Mesendoderm (in vitro differentiated cells): ENCODE data around the gene MYOZ2.

Source experiments
- DNase-seq: peaks from one replicate; pipeline ENCODE4 v3.0.0; 2013
- H2AK5ac ChIP-seq: 2 replicates; pipeline ENCODE4 v1.6.1; 2013; ENCODE audit warnings: low read length, inconsistent platforms
- H2BK120ac ChIP-seq: 2 replicates; pipeline ENCODE4 v1.6.1; 2013; ENCODE audit warnings: low read depth, mild to moderate bottlenecking, low read length, moderate library complexity, mixed read lengths
- H2BK15ac ChIP-seq: replicated peaks from 2 replicates; pipeline ENCODE4 v1.6.1; 2013; ENCODE audit warnings: low read depth, mild to moderate bottlenecking, moderate library complexity
- H2BK5ac ChIP-seq: 2 replicates; pipeline ENCODE4 v1.6.1; 2013; ENCODE audit warnings: low read length, inconsistent platforms
- H3K18ac ChIP-seq: 2 replicates; pipeline ENCODE4 v1.6.1; 2013; ENCODE audit warnings: mild to moderate bottlenecking, low read length, mixed read lengths
- H3K23ac ChIP-seq: one replicate; pipeline ENCODE4 v1.6.1; 2013; ENCODE audit warnings: low read length
- H3K27ac ChIP-seq: 2 replicates; pipeline ENCODE4 v1.5.1; 2013; ENCODE audit warnings: low read depth, mild to moderate bottlenecking, inconsistent platforms, low read length, moderate library complexity
- H3K27me3 ChIP-seq: 2 replicates; pipeline ENCODE4 v1.6.1; 2013; ENCODE audit warnings: low read length, control low read depth, mild to moderate bottlenecking, inconsistent platforms; ENCODE audit not compliant: insufficient read depth, poor library complexity
- H3K36me3 ChIP-seq: 2 replicates; pipeline ENCODE4 v1.6.1; 2013; ENCODE audit warnings: low read length, inconsistent platforms; ENCODE audit not compliant: control insufficient read depth, insufficient read depth
- H3K4ac ChIP-seq: one replicate; pipeline ENCODE4 v1.6.1; 2013; ENCODE audit warnings: low read depth, mild to moderate bottlenecking, low read length, moderate library complexity
- H3K4me1 ChIP-seq: 2 replicates; pipeline ENCODE4 v1.6.1; 2013; ENCODE audit warnings: low read depth, low read length, inconsistent platforms; ENCODE audit not compliant: control insufficient read depth
- H3K4me2 ChIP-seq: 2 replicates; pipeline ENCODE4 v1.6.1; 2013; ENCODE audit warnings: low read length
- H3K4me3 ChIP-seq: 2 replicates; pipeline ENCODE4 v1.5.1; 2013; ENCODE audit warnings: mild to moderate bottlenecking, low read length
- H3K56ac ChIP-seq: one replicate; pipeline ENCODE4 v1.6.1; 2013; ENCODE audit warnings: low read length
- H3K79me1 ChIP-seq: 2 replicates; pipeline ENCODE4 v1.6.1; 2013; ENCODE audit warnings: low read length, inconsistent platforms
- H3K79me2 ChIP-seq: 2 replicates; pipeline ENCODE4 v1.6.1; 2013; ENCODE audit warnings: mild to moderate bottlenecking, low read length; ENCODE audit not compliant: control insufficient read depth, insufficient read depth
- H3K9ac ChIP-seq: 2 replicates; pipeline ENCODE4 v1.6.1; 2013; ENCODE audit warnings: low read length, inconsistent platforms
- H4K5ac ChIP-seq: one replicate; pipeline ENCODE4 v1.6.1; 2013; ENCODE audit warnings: low read length
- H4K8ac ChIP-seq: one replicate; pipeline ENCODE4 v1.6.1; 2013; ENCODE audit warnings: low read depth, mild to moderate bottlenecking, control low read depth, low read length, moderate library complexity
- WGBS: extraction: QIAGEN DNeasy Blood & Tissue Kit; methylation state at CpG from one replicate; pipeline ENCODE4 v1.1.7; 2013; ENCODE audit warnings: low lambda C conversion rate, missing lambda C conversion rate; ENCODE audit not compliant: insufficient coverage; ENCODE audit errors: extremely low coverage; 5-methylcytosine and 5-hydroxymethylcytosine counted together

MYOZ2 gene

GRCh38 chr4:119106036-119107000 lies 29.3 kb upstream of the MYOZ2 start:
- WGBS, result no CpG with 5 or more reads among the region's 4 CpGs
- Histone ChIP-seq H3K27ac (no peak overlapping the region), H3K79me1 (no peaks in the 10 kb centered on the region), H3K4me2 (no peak overlapping the region), H3K79me2 (no peaks in the 10 kb centered on the region), H2BK15ac (no peak overlapping the region), H3K4ac (no peak overlapping the region), H2BK5ac (no peak overlapping the region), H2BK120ac (no peak overlapping the region), H3K4me3 (no peak overlapping the region), H3K27me3 (no peaks in the 10 kb centered on the region), H3K4me1 (no peaks in the 10 kb centered on the region), H4K8ac (no peak overlapping the region), H2AK5ac (no peak overlapping the region), H3K56ac (no peak overlapping the region), H4K5ac (no peak overlapping the region), H3K18ac (no peak overlapping the region), H3K36me3 (no peaks in the 10 kb centered on the region), H3K9ac (no peak overlapping the region), H3K23ac (no peak overlapping the region)
- DNase-seq, result no peak

GRCh38 chr4:119110121-119110520 lies 25.5 kb upstream of the MYOZ2 start:
- Histone ChIP-seq H4K5ac (no peak overlapping the region), H2AK5ac (no peak overlapping the region), H3K4ac (no peak overlapping the region), H3K18ac (no peak overlapping the region), H2BK15ac (no peak overlapping the region), H3K27me3 (no peaks in the 10 kb centered on the region), H3K79me1 (no peaks in the 10 kb centered on the region), H3K27ac (no peak overlapping the region), H3K23ac (no peak overlapping the region), H4K8ac (no peak overlapping the region), H3K79me2 (no peaks in the 10 kb centered on the region), H3K56ac (no peak overlapping the region), H2BK120ac (no peak overlapping the region), H3K9ac (no peak overlapping the region), H3K4me3 (no peak overlapping the region), H2BK5ac (no peak overlapping the region), H3K36me3 (no peaks in the 10 kb centered on the region), H3K4me1 (no peaks in the 10 kb centered on the region), H3K4me2 (no peak overlapping the region)
- WGBS, result no CpG with 5 or more reads among the region's 2 CpGs
- no peak for DNase-seq

- Histone ChIP-seq H3K36me3 (no peaks in the 10 kb centered on the region), H3K4me1 (no peaks in the 10 kb centered on the region), H3K79me1 (no peaks in the 10 kb centered on the region), H3K23ac (no peak overlapping the region), H3K9ac (no peak overlapping the region), H3K79me2 (no peaks in the 10 kb centered on the region), H3K4me3 (no peak overlapping the region), H3K18ac (no peak overlapping the region), H3K27ac (no peak overlapping the region), H4K8ac (no peak overlapping the region), H2AK5ac (no peak overlapping the region), H2BK5ac (no peak overlapping the region), H4K5ac (no peak overlapping the region), H3K56ac (no peak overlapping the region), H3K27me3 (no peaks in the 10 kb centered on the region), H3K4me2 (no peak overlapping the region), H3K4ac (no peak overlapping the region), H2BK15ac (no peak overlapping the region), H2BK120ac (no peak overlapping the region)
- DNase-seq, result no peak
Measured at GRCh38 chr4:119111296-119111695, 24.3 kb upstream of the MYOZ2 start.

- Histone ChIP-seq H3K4ac (no peak overlapping the region), H2BK5ac (no peak overlapping the region), H2BK120ac (no peak overlapping the region)
Measured at GRCh38 chr4:119113033-119113655, 22.5 kb upstream of the MYOZ2 start.

GRCh38 chr4:119116021-119116420 lies 19.6 kb upstream of the MYOZ2 start:
- no peak overlapping the region for H3K4me3 ChIP-seq
- no peak overlapping the region for H3K27ac ChIP-seq
- no peaks in the 10 kb centered on the region for H3K27me3 ChIP-seq
- no CpG with 5 or more reads among the region's 4 CpGs for WGBS
- H3K36me3 ChIP-seq, result no peaks in the 10 kb centered on the region
- H2BK15ac ChIP-seq, result no peak overlapping the region
- H3K56ac ChIP-seq, result no peak overlapping the region
- no peaks in the 10 kb centered on the region for H3K4me1 ChIP-seq
- H3K79me2 ChIP-seq, result no peaks in the 10 kb centered on the region
- no peak overlapping the region for H3K4me2 ChIP-seq
- no peak for DNase-seq
- H3K18ac ChIP-seq, result no peak overlapping the region
- no peak overlapping the region for H2AK5ac ChIP-seq
- H2BK120ac ChIP-seq, result no peak overlapping the region
- H4K8ac ChIP-seq, result no peak overlapping the region
- no peak overlapping the region for H4K5ac ChIP-seq
- H3K9ac ChIP-seq, result no peak overlapping the region
- H2BK5ac ChIP-seq, result no peak overlapping the region
- H3K4ac ChIP-seq, result no peak overlapping the region
- no peak overlapping the region for H3K23ac ChIP-seq
- H3K79me1 ChIP-seq, result no peaks in the 10 kb centered on the region

More at GRCh38 chr4:119113033-119113655, 22.5 kb upstream of the MYOZ2 start:
- no peak overlapping the region for H3K4me2 ChIP-seq
- no peak overlapping the region for H3K18ac ChIP-seq
- no peaks in the 10 kb centered on the region for H3K79me1 ChIP-seq
- no peaks in the 10 kb centered on the region for H3K36me3 ChIP-seq
- no peak overlapping the region for H3K27ac ChIP-seq
- H4K8ac ChIP-seq, result no peak overlapping the region
- H3K79me2 ChIP-seq, result no peaks in the 10 kb centered on the region
- no peak overlapping the region for H3K9ac ChIP-seq
- H2BK15ac ChIP-seq, result no peak overlapping the region
- H2AK5ac ChIP-seq, result no peak overlapping the region
- no peak overlapping the region for H4K5ac ChIP-seq
- no peaks in the 10 kb centered on the region for H3K27me3 ChIP-seq
- H3K56ac ChIP-seq, result no peak overlapping the region
- H3K4me1 ChIP-seq, result no peaks in the 10 kb centered on the region
- no peak overlapping the region for H3K4me3 ChIP-seq
- H3K23ac ChIP-seq, result no peak overlapping the region
- DNase-seq, result peak; percentile 34
